GM12878 (cell line): ENCODE results near the gene ZBTB22. TPM values are rescaled to one million over a fixed set of nuclear protein-coding genes. Genes with fewer than 3 reads are reported as not detected.

ENCODE experiments used
- ATAC-seq: fragments of 200-7000 bp; cut with Tn5 transposase; 3 replicates; pipeline ENCODE4 v1.9.1; 2020; ENCODE audit warnings: mild to moderate bottlenecking, moderate library complexity
- BruUV-seq: library from RNA; stranded (reverse); fragments of 400-500 nt; replicated peaks from 2 replicates; lab custom pipeline; 2021; lab: Mats Ljungman, UMichigan
- CTCF ChIA-PET: fragments of 300-600 bp; sonication (Branson Sonifier 250); formaldehyde crosslinking; extraction: SDS; loops from one replicate; lab custom pipeline; 2021; ENCODE audit warnings: inconsistent platforms; lab: Yijun Ruan, JAX
- POLR2A ChIA-PET: fragments of 350-600 bp; formaldehyde crosslinking; extraction: SDS; loops from one replicate; lab custom pipeline; 2021; ENCODE audit warnings: inconsistent platforms; lab: Charles Lee
- RAD21 ChIA-PET: fragments of 300-600 bp; sonication (Branson Sonifier 250); formaldehyde crosslinking; loops from one replicate; lab custom pipeline; 2023; ENCODE audit warnings: antibody characterized with exemption; ENCODE audit not compliant: unreplicated experiment; lab: Charles Lee
- SMC1A ChIA-PET: fragments of 300-600 bp; sonication (Branson Sonifier 250); formaldehyde crosslinking; loops from one replicate; lab custom pipeline; 2023; ENCODE audit not compliant: unreplicated experiment, uncharacterized antibody; lab: Charles Lee
- DNase-seq: peaks from one replicate; pipeline ENCODE4 v3.0.0-alpha.2; 2011; ENCODE audit warnings: low read depth, low spot score
- FAIRE-seq: peaks from 3 replicates; lab custom pipeline; 2011; peaks lifted over from hg19 to GRCh38; lab: Jason Lieb, UNC
- H2AFZ ChIP-seq: 2 replicates; pipeline ENCODE4 v1.6.0; 2011; ENCODE audit warnings: low read depth, low read length, control low read depth; ENCODE audit not compliant: control insufficient read depth
- H3K27ac ChIP-seq: 2 replicates; pipeline ENCODE4 v1.5.1; 2011; ENCODE audit warnings: control low read depth; ENCODE audit not compliant: control insufficient read depth, insufficient read depth
- H3K27me3 ChIP-seq, 2 experiments: replicated peaks in 1 of 2; 2 replicates each; pipeline versions ENCODE4 v1.6.0 to v1.6.1; 2011; ENCODE audit warnings: low read length in 1 of 2; ENCODE audit not compliant: control insufficient read depth in 2 of 2, insufficient read depth in 2 of 2
- H3K36me3 ChIP-seq, 2 experiments: 2 replicates each; pipeline ENCODE4 v1.5.1; 2011; ENCODE audit warnings: low read length in 1 of 2; ENCODE audit not compliant: control insufficient read depth in 2 of 2, insufficient read depth in 2 of 2
- H3K4me1 ChIP-seq: 2 replicates; pipeline ENCODE4 v1.6.1; 2011; ENCODE audit warnings: mild to moderate bottlenecking, low read length, moderate library complexity, mixed read lengths; ENCODE audit not compliant: control insufficient read depth, insufficient read depth
- H3K4me2 ChIP-seq: 2 replicates; pipeline ENCODE4 v1.6.0; 2011; ENCODE audit warnings: control low read depth; ENCODE audit not compliant: control insufficient read depth, insufficient read depth
- H3K4me3 ChIP-seq: fragments of 200-600 bp; sonication (generic); 2 replicates; pipeline ENCODE4 v1.5.1; 2016
- H3K79me2 ChIP-seq: 2 replicates; pipeline ENCODE4 v1.6.0; 2011; ENCODE audit warnings: low read length; ENCODE audit not compliant: control insufficient read depth, insufficient read depth
- H3K9ac ChIP-seq: 2 replicates; pipeline ENCODE4 v1.8.0; 2011; ENCODE audit warnings: low read length, control low read depth, mixed read lengths; ENCODE audit not compliant: control insufficient read depth, insufficient read depth
- H3K9me3 ChIP-seq: replicated peaks from 3 replicates; pipeline ENCODE4 v1.5.1; 2011; ENCODE audit warnings: mild to moderate bottlenecking, low read length; ENCODE audit not compliant: control insufficient read depth, insufficient read depth
- H4K20me1 ChIP-seq: 2 replicates; pipeline ENCODE4 v1.6.0; 2011; ENCODE audit not compliant: control insufficient read depth, insufficient read depth
- ZBED1 ChIP-seq: IDR thresholded peaks from 2 replicates; pipeline ENCODE4 v1.6.1; 2016; ENCODE audit warnings: borderline replicate concordance
- ZNF274 ChIP-seq: IDR thresholded peaks from one replicate; pipeline ENCODE4 v1.8.0; 2011; ENCODE audit not compliant: insufficient read length, insufficient read depth
- WGBS: methylation state at CpG from one replicate; pipeline ENCODE4 v1.1.6; 2016; ENCODE audit warnings: low lambda C conversion rate; ENCODE audit not compliant: insufficient replicate concordance, insufficient coverage; ENCODE audit errors: missing lambda C conversion rate; 5-methylcytosine and 5-hydroxymethylcytosine counted together
- in situ Hi-C: fragments of 300-500 bp; cut with MboI; formaldehyde crosslinking; loops from 9 replicates; pipeline ENCODE4 v1.14.3; 2018; ENCODE audit warnings: mixed read lengths
- intact Hi-C: fragments of 100-400 bp; cut with micrococcal nuclease; formaldehyde crosslinking; loops from one replicate; pipeline ENCODE4 v1.14.2; 2022; ENCODE audit not compliant: unreplicated experiment
- polyA plus RNA-seq, 11 experiments: library from polyadenylated mRNA; depleted of rRNA in 4 of 11; unstranded in 6 of 11; stranded (reverse) in 5 of 11; fragments of >200 nt; fragmentation: Nextera tagmentation in 4 of 11; fragmentation: Illumina TruSeq in 1 of 11; extraction: Ambion mirVana in 4 of 11; extraction: Trizol in 1 of 11; gene quantifications; 1 replicate in 1 of 11; 2 replicates in 10 of 11; pipeline versions ENCODE4 v1.2.1 to v1.2.3, GENCODE V29; 2011 to 2016; ENCODE audit warnings: inconsistent platforms in 2 of 11, missing spikeins in 2 of 11, low read depth in 1 of 11
- total RNA-seq, 4 experiments: library from RNA; depleted of rRNA in 3 of 4; stranded (reverse); fragments of >200 nt in 3 of 4; fragmentation: Illumina TruSeq in 1 of 4; extraction: Trizol in 1 of 4; gene quantifications; 2 replicates each; pipeline versions ENCODE4 v1.2.1 to v1.2.3, GENCODE V29; 2013 to 2021
- TF ChIP-seq, protein P1 (sequence below): IDR thresholded peaks from 2 replicates; pipeline ENCODE4 v1.6.1; 2011; ENCODE audit warnings: low read depth, mild to moderate bottlenecking, low read length, moderate library complexity, borderline replicate concordance; ENCODE audit errors: extremely low read depth
- TF ChIP-seq, protein P2 (sequence below): IDR thresholded peaks from 2 replicates; pipeline ENCODE4 v1.6.1; 2012; ENCODE audit warnings: low read depth, low read length, improper control_type of control experiment
- TF ChIP-seq, protein P3 (sequence below): IDR thresholded peaks from 2 replicates; pipeline ENCODE4 v1.6.1; 2012; ENCODE audit warnings: low read length, inconsistent platforms

Gene ZBTB22
- total and polyA plus RNA-seq, 10 of the 15 experiments (the other 5 are each of a cell fraction or from before 2014, with no cell fraction given): 0.11 to 9.9 (median 4.8) TPM

DNA sequence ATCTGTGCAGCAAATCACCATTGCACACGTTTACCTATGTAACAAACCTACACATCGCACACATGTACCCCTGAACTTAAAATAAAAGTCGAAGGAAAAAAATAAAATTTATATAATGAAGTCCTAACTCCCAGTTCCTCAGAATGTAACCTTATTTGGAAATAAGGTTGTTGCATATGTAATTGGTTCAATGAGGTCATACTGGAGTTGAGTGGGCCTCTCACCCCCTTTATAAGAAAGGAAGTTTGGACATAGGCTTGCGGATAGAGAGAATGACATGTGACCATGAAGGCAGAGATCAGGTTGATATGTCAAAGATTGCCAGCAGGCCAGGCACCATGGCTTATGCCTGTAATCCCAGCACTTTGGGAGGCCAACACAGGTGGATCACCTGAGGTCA lies 16.1 kb upstream of the ZBTB22 start:
- TF ChIP-seq, protein P1, sequence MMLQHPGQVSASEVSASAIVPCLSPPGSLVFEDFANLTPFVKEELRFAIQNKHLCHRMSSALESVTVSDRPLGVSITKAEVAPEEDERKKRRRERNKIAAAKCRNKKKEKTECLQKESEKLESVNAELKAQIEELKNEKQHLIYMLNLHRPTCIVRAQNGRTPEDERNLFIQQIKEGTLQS: no peak
- TF ChIP-seq, protein P2, sequence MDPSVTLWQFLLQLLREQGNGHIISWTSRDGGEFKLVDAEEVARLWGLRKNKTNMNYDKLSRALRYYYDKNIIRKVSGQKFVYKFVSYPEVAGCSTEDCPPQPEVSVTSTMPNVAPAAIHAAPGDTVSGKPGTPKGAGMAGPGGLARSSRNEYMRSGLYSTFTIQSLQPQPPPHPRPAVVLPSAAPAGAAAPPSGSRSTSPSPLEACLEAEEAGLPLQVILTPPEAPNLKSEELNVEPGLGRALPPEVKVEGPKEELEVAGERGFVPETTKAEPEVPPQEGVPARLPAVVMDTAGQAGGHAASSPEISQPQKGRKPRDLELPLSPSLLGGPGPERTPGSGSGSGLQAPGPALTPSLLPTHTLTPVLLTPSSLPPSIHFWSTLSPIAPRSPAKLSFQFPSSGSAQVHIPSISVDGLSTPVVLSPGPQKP: no peak
- TF ChIP-seq ZNF274 (no peak), ZBED1 (no peak)
- TF ChIP-seq, protein P3, sequence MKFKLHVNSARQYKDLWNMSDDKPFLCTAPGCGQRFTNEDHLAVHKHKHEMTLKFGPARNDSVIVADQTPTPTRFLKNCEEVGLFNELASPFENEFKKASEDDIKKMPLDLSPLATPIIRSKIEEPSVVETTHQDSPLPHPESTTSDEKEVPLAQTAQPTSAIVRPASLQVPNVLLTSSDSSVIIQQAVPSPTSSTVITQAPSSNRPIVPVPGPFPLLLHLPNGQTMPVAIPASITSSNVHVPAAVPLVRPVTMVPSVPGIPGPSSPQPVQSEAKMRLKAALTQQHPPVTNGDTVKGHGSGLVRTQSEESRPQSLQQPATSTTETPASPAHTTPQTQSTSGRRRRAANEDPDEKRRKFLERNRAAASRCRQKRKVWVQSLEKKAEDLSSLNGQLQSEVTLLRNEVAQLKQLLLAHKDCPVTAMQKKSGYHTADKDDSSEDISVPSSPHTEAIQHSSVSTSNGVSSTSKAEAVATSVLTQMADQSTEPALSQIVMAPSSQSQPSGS: no peak

More for the DNA sequence above, 16.1 kb upstream of the ZBTB22 start:
- ChIA-PET RAD21 (no interaction called here), SMC1A (no interaction called here), POLR2A (no interaction called here), CTCF (interaction anchor here (5.6 kb wide), 1 partner anchor 11 kb away, joined by 25 read pairs; no protein-coding TSS in a partner anchor)
- in situ Hi-C loops: no loop called here
- Histone ChIP-seq H4K20me1 (no peaks in the 10 kb centered on the region), H3K4me2 (no peak overlapping the region), H3K4me3 (no peak overlapping the region), H3K9me3 (no peaks in the 10 kb centered on the region), H3K36me3 (no peaks in the 10 kb centered on the region), H3K27ac (no peak overlapping the region), H3K9ac (no peak overlapping the region), H3K79me2 (no peaks in the 10 kb centered on the region), H2AFZ (no peak overlapping the region), H3K27me3 (no peaks in the 10 kb centered on the region), H3K4me1 (peaks cover 6% of the 10 kb centered on the region; the same call in 1 of the 2 replicates)
- no TSS peak for BruUV-seq
- 83% methylated on average over 4 of the region's 4 CpGs for WGBS
- ATAC-seq (no peak), DNase-seq (no peak), FAIRE-seq (no peak)
- intact Hi-C loops: no loop called here
